ENCODE data around the gene CIAO3.

The CIAO3 gene

DNA sequence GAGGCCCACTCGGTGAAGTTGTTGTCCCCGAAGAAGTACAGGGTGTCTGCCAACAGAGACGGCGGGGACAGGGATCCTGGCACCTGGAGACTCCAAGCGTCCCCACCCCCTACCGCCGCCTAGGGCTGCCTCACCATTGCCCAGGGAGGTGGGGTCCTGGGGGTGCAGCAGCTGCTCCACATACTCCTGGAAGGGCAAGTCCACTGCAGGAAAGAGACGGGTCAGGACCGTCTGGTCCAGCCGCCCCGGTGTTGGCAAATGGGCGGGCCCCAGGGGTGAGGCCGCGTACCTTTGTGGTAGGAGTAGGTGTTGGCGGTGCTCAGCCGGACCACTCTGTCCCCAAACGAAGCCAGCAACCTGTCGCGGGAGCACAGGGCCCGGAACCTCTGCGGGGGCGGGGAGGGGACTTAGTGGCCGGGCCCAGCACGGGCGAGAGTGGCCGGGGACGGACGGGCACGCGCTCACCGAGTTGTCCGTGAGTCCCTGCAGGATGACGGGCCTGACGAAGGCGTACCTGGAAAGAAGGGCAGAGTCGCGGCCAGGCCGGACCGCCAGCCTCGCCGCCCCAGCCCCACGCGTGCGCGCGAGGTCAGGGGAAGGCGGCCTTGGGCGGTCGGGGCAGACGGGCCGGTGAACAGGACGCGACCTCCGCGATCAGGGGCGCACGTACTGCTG is 57.3 kb downstream of the CIAO3 start:
- TF ChIP-seq EZH2 (optimal IDR thresholded peaks at IDR 0.05; ENCODE audit: low read depth, low read length) (no peak), CTCF (IDR thresholded peaks at IDR 0.05; ENCODE audit: low read length) (no peak), EZH2phosphoT487 (IDR thresholded peaks at IDR 0.05; ENCODE audit: low read length) (no peak)

DNA sequence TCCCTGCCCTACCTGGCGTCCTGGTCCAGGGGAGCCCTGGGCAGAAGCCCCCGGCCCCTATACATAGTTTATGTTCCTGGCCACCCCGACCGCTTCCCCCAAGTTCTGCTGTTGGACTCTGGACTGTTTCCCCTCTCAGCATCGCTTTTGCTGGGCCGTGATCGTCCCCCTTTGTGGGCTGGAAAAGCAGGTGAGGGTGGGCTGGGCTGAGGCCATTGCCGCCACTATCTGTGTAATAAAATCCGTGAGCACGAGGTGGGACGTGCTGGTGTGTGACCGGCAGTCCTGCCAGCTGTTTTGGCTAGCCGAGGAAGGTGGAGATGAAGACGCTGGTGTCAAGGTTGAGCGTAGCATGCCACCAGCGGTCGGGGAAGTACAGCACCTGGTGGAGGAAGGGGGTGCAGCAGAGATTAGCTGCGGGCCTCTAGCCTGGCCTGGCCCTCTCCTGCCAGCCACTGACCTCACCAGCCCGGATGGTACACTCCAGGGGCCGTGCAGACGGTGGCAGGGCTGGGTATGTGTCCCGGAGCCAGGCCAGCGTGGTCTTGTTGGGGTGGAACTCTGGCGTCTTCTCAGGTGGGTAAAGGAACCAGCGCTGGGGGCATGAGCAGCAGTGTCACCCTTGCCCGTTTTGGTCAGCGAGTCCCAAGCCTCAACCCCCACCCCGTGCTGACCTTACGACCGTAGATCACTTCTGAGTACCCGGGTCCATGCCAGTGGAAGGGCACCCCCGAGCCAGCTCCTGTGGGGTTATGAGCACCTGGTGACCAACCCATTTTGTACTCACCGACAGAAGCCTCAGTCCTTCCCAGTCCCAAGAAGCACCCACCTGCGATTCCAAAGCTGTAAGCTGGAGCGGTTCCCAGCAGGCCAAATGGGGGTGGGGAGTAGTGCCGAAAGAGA is 58.1 kb downstream of the CIAO3 start:
- Histone ChIP-seq H3K36me3 (replicated peaks; ENCODE audit: insufficient read depth, low read length) (no peaks in the 10 kb centered on the region), H3K27ac (ENCODE audit: low read length) (no peak overlapping the region), H2AFZ (ENCODE audit: low read length) (no peak overlapping the region), H3K9me3 (replicated peaks; ENCODE audit: insufficient read depth, low read length) (no peaks in the 10 kb centered on the region), H3K9ac (ENCODE audit: low read length) (no peak overlapping the region), H4K20me1 (ENCODE audit: insufficient read depth, low read length) (no peaks in the 10 kb centered on the region), H3K4me3 (ENCODE audit: low read length) (peak overlapping the region; percentile 61; the same call in 1 of the 2 replicates), H3K4me1 (ENCODE audit: low read length) (peaks cover 8% of the 10 kb centered on the region; the same call in 1 of the 2 replicates), H3K4me2 (ENCODE audit: low read depth, low read length) (peak overlapping the region; percentile 70; the same call in 1 of the 2 replicates), H3K79me2 (ENCODE audit: low read length) (peaks cover 32% of the 10 kb centered on the region), H3K27me3 (replicated peaks; ENCODE audit: insufficient read depth, low read length) (no peaks in the 10 kb centered on the region), H3K9me2 (replicated peaks; ENCODE audit: insufficient read depth, low read length) (no peaks in the 10 kb centered on the region), H3F3A (ENCODE audit: insufficient read depth, low read length) (0 out of 2 replicates have a peak, but pooled peaks cover 4% of the 10 kb centered on the region)
- TF ChIP-seq EZH2phosphoT487 (IDR thresholded peaks at IDR 0.05; ENCODE audit: low read length) (no peak), CTCF (IDR thresholded peaks at IDR 0.05; ENCODE audit: low read length) (no peak), EZH2 (optimal IDR thresholded peaks at IDR 0.05; ENCODE audit: low read depth, low read length) (no peak)
- DNase-seq, result no peak

More for the DNA sequence above, 57.3 kb downstream of the CIAO3 start:
- no peaks in the 10 kb centered on the region for H3K36me3 ChIP-seq (replicated peaks; ENCODE audit: insufficient read depth, low read length)
- H2AFZ ChIP-seq (ENCODE audit: low read length), result no peak overlapping the region
- H4K20me1 ChIP-seq (ENCODE audit: insufficient read depth, low read length), result no peaks in the 10 kb centered on the region
- peaks cover 34% of the 10 kb centered on the region for H3K79me2 ChIP-seq (ENCODE audit: low read length)
- peak overlapping the region; percentile 70 for H3K4me2 ChIP-seq (ENCODE audit: low read depth, low read length)
- H3K4me3 ChIP-seq (ENCODE audit: low read length), result peak overlapping the region; percentile 61
- H3K4me1 ChIP-seq (ENCODE audit: low read length), result peaks cover 8% of the 10 kb centered on the region; the same call in 1 of the 2 replicates
- no peaks in the 10 kb centered on the region for H3K9me3 ChIP-seq (replicated peaks; ENCODE audit: insufficient read depth, low read length)
- H3F3A ChIP-seq (ENCODE audit: insufficient read depth, low read length), result 0 out of 2 replicates have a peak, but pooled peaks cover 4% of the 10 kb centered on the region
- no peaks in the 10 kb centered on the region for H3K9me2 ChIP-seq (replicated peaks; ENCODE audit: insufficient read depth, low read length)
- peak overlapping the region; percentile 32; the same call in 1 of the 2 replicates for H3K9ac ChIP-seq (ENCODE audit: low read length)
- DNase-seq, result no peak
- no peak overlapping the region for H3K27ac ChIP-seq (ENCODE audit: low read length)
- H3K27me3 ChIP-seq (replicated peaks; ENCODE audit: insufficient read depth, low read length), result no peaks in the 10 kb centered on the region

DNA sequence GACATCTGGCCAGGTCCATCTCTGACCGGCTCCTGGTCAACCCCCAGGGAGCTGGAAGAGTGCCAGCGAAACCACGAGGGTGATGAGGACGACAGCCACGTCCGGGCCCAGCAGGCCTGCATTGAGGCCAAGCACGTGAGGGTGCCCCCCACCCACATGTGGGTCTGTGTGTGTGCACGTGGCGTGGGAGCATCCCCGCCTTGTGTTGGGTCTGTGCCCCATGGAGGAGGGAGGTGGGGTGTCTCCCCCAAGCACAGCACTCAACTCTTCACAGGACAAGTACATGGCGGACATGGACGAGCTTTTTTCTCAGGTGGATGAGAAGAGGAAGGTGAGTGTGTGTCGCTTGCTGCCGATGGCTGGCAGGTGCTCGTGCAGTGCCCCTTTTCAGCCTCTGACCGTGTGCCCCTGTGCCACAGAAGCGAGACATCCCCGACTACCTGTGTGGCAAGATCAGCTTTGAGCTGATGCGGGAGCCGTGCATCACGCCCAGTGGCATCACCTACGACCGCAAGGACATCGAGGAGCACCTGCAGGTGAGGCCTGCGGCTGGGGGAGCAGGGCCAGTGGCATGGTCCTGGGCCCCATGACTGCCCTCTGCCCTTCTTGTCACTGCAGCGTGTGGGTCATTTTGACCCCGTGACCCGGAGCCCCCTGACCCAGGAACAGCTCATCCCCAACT is 58.9 kb downstream of the CIAO3 start:
- no peak overlapping the region for H3K9ac ChIP-seq (ENCODE audit: low read length)

More for the DNA sequence above, 58.9 kb downstream of the CIAO3 start:
- H3K4me2 ChIP-seq (ENCODE audit: low read depth, low read length), result peak overlapping the region; percentile 93
- no peaks in the 10 kb centered on the region for H3K36me3 ChIP-seq (replicated peaks; ENCODE audit: insufficient read depth, low read length)
- H3K9me2 ChIP-seq (replicated peaks; ENCODE audit: insufficient read depth, low read length), result no peaks in the 10 kb centered on the region
- peaks cover 8% of the 10 kb centered on the region; the same call in 1 of the 2 replicates for H3K4me1 ChIP-seq (ENCODE audit: low read length)
- DNase-seq, result no peak
- TF ChIP-seq EZH2phosphoT487 (IDR thresholded peaks at IDR 0.05; ENCODE audit: low read length) (no peak), CTCF (IDR thresholded peaks at IDR 0.05; ENCODE audit: low read length) (no peak), EZH2 (optimal IDR thresholded peaks at IDR 0.05; ENCODE audit: low read depth, low read length) (no peak)
- H3F3A ChIP-seq (ENCODE audit: insufficient read depth, low read length), result 0 out of 2 replicates have a peak, but pooled peaks cover 4% of the 10 kb centered on the region
- H3K4me3 ChIP-seq (ENCODE audit: low read length), result peak overlapping the region; percentile 84; the same call in 1 of the 2 replicates
- H2AFZ ChIP-seq (ENCODE audit: low read length), result no peak overlapping the region
- H3K27me3 ChIP-seq (replicated peaks; ENCODE audit: insufficient read depth, low read length), result no peaks in the 10 kb centered on the region
- no peak overlapping the region for H3K27ac ChIP-seq (ENCODE audit: low read length)
- H3K79me2 ChIP-seq (ENCODE audit: low read length), result peaks cover 32% of the 10 kb centered on the region
- no peaks in the 10 kb centered on the region for H3K9me3 ChIP-seq (replicated peaks; ENCODE audit: insufficient read depth, low read length)
- H4K20me1 ChIP-seq (ENCODE audit: insufficient read depth, low read length), result no peaks in the 10 kb centered on the region

All from MM.1S (cell line).